K562 (cell line): Measurements from ENCODE around the gene SPDYA. TPM values are rescaled to one million over a fixed set of nuclear protein-coding genes. Genes with fewer than 3 reads are reported as not detected.
A peak's percentile ranks its signal among the peaks of the same experiment; 100 is the strongest.

Experiments
- ATAC-seq: fragments of 200-7000 bp; cut with Tn5 transposase; 3 replicates; pipeline ENCODE4 v1.9.1; 2020; ENCODE audit warnings: moderate library complexity
- Bru-seq: library from RNA; stranded (reverse); fragments of 400-500 nt; gene quantifications from one replicate; lab custom pipeline; 2021; lab: Mats Ljungman, UMichigan
- BruChase-seq, 2 experiments: library from RNA; stranded (reverse); fragments of 400-500 nt; gene quantifications; one replicate each; lab custom pipeline; 2021; lab: Mats Ljungman, UMichigan
- BruUV-seq: library from RNA; stranded (reverse); fragments of 400-500 nt; replicated peaks from 2 replicates; lab custom pipeline; 2021; lab: Mats Ljungman, UMichigan
- CTCF ChIA-PET: fragments of 300-600 bp; formaldehyde crosslinking; extraction: SDS; loops from one replicate; lab custom pipeline; 2021; ENCODE audit warnings: low intra/inter-chr PET ratio; lab: Yijun Ruan, JAX
- POLR2A ChIA-PET: fragments of 300-600, 350-650 bp; sonication (Branson Sonifier 250); formaldehyde crosslinking; extraction: SDS; loops from one replicate; lab custom pipeline; 2021; ENCODE audit warnings: antibody characterized with exemption, inconsistent platforms; lab: Yijun Ruan, JAX
- DNase-seq, 4 experiments: peaks; one replicate each; pipeline versions ENCODE4 v3.0.0 to v3.0.0-alpha.2; 2011 to 2018; ENCODE audit warnings: low spot score in 3 of 4, mixed read lengths in 3 of 4; ENCODE audit errors: extremely low read depth in 1 of 4
- FAIRE-seq: peaks from 2 replicates; lab custom pipeline; 2011; peaks lifted over from hg19 to GRCh38; lab: Jason Lieb, UNC
- H2AFZ ChIP-seq: 2 replicates; pipeline ENCODE4 v1.6.0; 2011; ENCODE audit warnings: low read depth, low read length, control low read depth, inconsistent platforms
- H3K27ac ChIP-seq: fragments of 200-600 bp; 3 replicates; pipeline ENCODE4 v1.8.0; 2011; ENCODE audit warnings: low read depth, mild to moderate bottlenecking, control low read depth, inconsistent platforms, low read length, moderate library complexity, mixed read lengths; ENCODE audit errors: extremely low read depth
- H3K27me3 ChIP-seq, 2 experiments: fragments of 300-600 bp in 1 of 2; 2 replicates in 1 of 2; 3 replicates in 1 of 2; pipeline versions ENCODE4 v1.6.0 to v1.8.0; 2011; ENCODE audit warnings: inconsistent platforms in 2 of 2, low read length in 2 of 2, mild to moderate bottlenecking in 1 of 2, mixed read lengths in 1 of 2, moderate library complexity in 1 of 2; ENCODE audit not compliant: control insufficient read depth in 2 of 2, insufficient read depth in 2 of 2
- H3K36me3 ChIP-seq: fragments of 300-600 bp; 3 replicates; pipeline ENCODE4 v1.8.0; 2011; ENCODE audit warnings: mild to moderate bottlenecking, low read length, inconsistent platforms; ENCODE audit not compliant: control insufficient read depth, insufficient read depth
- H3K4me1 ChIP-seq, 2 experiments: fragments of 200-600 bp in 1 of 2; replicated peaks in 1 of 2; 2 replicates in 1 of 2; 3 replicates in 1 of 2; pipeline versions ENCODE4 v1.5.1 to v1.8.0; 2011; ENCODE audit warnings: inconsistent platforms in 2 of 2, low read length in 2 of 2, mild to moderate bottlenecking in 1 of 2, mixed read lengths in 1 of 2, moderate library complexity in 1 of 2; ENCODE audit not compliant: control insufficient read depth in 2 of 2, insufficient read depth in 2 of 2
- H3K4me2 ChIP-seq: 2 replicates; pipeline ENCODE4 v1.6.1; 2011; ENCODE audit warnings: low read length, control low read depth, inconsistent platforms, mixed read lengths; ENCODE audit not compliant: insufficient read depth
- H3K4me3 ChIP-seq: fragments of 200-600 bp; sonication (generic), shearing (Covaris generic); 2 replicates; pipeline ENCODE4 v1.5.1; 2016; ENCODE audit warnings: control low read depth, inconsistent platforms
- H3K79me2 ChIP-seq: fragments of 200-600 bp; 3 replicates; pipeline ENCODE4 v1.8.0; 2011; ENCODE audit warnings: low read length, inconsistent platforms; ENCODE audit not compliant: control insufficient read depth, insufficient read depth
- H3K9ac ChIP-seq, 2 experiments: 2 replicates each; pipeline versions ENCODE4 v1.6.0 to v1.6.1; 2011; ENCODE audit warnings: low read depth in 2 of 2, low read length in 2 of 2, control low read depth in 1 of 2, inconsistent platforms in 1 of 2, mild to moderate bottlenecking in 1 of 2, mixed read lengths in 1 of 2; ENCODE audit not compliant: insufficient read depth in 1 of 2
- H3K9me1 ChIP-seq: one replicate; pipeline ENCODE4 v1.6.0; 2011; ENCODE audit warnings: inconsistent platforms, mild to moderate bottlenecking, low read length, moderate library complexity; ENCODE audit not compliant: control insufficient read depth, insufficient read depth
- H3K9me3 ChIP-seq: replicated peaks from 2 replicates; pipeline ENCODE4 v1.5.1; 2011; ENCODE audit warnings: low read depth, low read length, inconsistent platforms; ENCODE audit not compliant: control insufficient read depth, insufficient read depth
- H4K20me1 ChIP-seq: replicated peaks from 2 replicates; pipeline ENCODE4 v1.6.1; 2011; ENCODE audit warnings: low read length, inconsistent platforms, mixed read lengths; ENCODE audit not compliant: control insufficient read depth, insufficient read depth
- BRF1 ChIP-seq: IDR thresholded peaks from 3 replicates; pipeline ENCODE4 v1.6.1; 2011; ENCODE audit warnings: borderline replicate concordance, mild to moderate bottlenecking; ENCODE audit not compliant: insufficient read length; ENCODE audit errors: extremely low read depth
- CHD1 ChIP-seq: fragments of 200-600 bp; sonication (generic); IDR thresholded peaks from one replicate; pipeline ENCODE4 v1.6.1; 2012; ENCODE audit warnings: mild to moderate bottlenecking, moderate library complexity, low read length, inconsistent platforms
- FOXJ2 ChIP-seq: fragments of 200-800 bp; sonication (Bioruptor generic); IDR thresholded peaks from 2 replicates; pipeline ENCODE4 v1.6.1; 2016; ENCODE audit warnings: missing genetic modification characterization, missing compliant biosample characterization
- POLR2G ChIP-seq: fragments of 200-400 bp; formaldehyde crosslinking; IDR thresholded peaks from 2 replicates; pipeline ENCODE4 v1.6.1; 2017; ENCODE audit warnings: low read depth, mild to moderate bottlenecking, antibody characterized with exemption, low read length, moderate library complexity
- WGBS: fragments of 100-300 bp; shearing (Covaris generic); methylation state at CpG from one replicate; pipeline ENCODE4 v1.1.6; 2016; ENCODE audit warnings: low coverage, mixed read lengths; ENCODE audit not compliant: insufficient coverage; ENCODE audit errors: missing lambda C conversion rate; 5-methylcytosine and 5-hydroxymethylcytosine counted together
- in situ Hi-C: fragments of 300-500 bp; cut with MboI; formaldehyde crosslinking; loops from 4 replicates; pipeline ENCODE4 v1.15.0; 2018; ENCODE audit warnings: inconsistent platforms, mixed read lengths
- intact Hi-C: fragments of 100-400 bp; cut with micrococcal nuclease; formaldehyde crosslinking; loops from 2 replicates; pipeline ENCODE4 v1.14.2; 2022
- long read RNA-seq, 3 experiments: library from polyadenylated mRNA in 2 of 3; library from RNA in 1 of 3; unstranded in 2 of 3; stranded (forward) in 1 of 3; transcript quantifications; one replicate each; pipeline ENCODE4 v2.0.0, GENCODE V29; 2019 to 2022
- polyA minus RNA-seq, 3 experiments: library from RNA; depleted of rRNA, polyadenylated mRNA; stranded (reverse); fragments of >200 nt; gene quantifications; 2 replicates each; pipeline ENCODE4 v1.2.3, GENCODE V29; 2011
- polyA plus RNA-seq, 8 experiments: library from polyadenylated mRNA; depleted of rRNA in 4 of 8; stranded (reverse) in 5 of 8; unstranded in 3 of 8; fragments of >200 nt; fragmentation: Nextera tagmentation in 2 of 8; fragmentation: Illumina TruSeq in 1 of 8; extraction: Ambion mirVana in 2 of 8; extraction: Trizol in 1 of 8; gene quantifications; 2 replicates each; pipeline versions ENCODE4 v1.2.1 to v1.2.3, GENCODE V29; 2011 to 2014; ENCODE audit warnings: inconsistent platforms in 1 of 8, missing spikeins in 1 of 8
- total RNA-seq, 7 experiments: library from RNA; depleted of rRNA in 6 of 7; stranded (reverse); fragments of >200 nt in 6 of 7; fragmentation: Illumina TruSeq in 2 of 7; extraction: Trizol in 2 of 7; gene quantifications; 2 replicates each; pipeline versions ENCODE4 v1.2.1 to v1.2.3, GENCODE V29; 2011 to 2021; ENCODE audit warnings: low replicate concordance in 1 of 7
- TF ChIP-seq, protein P1 (sequence below): IDR thresholded peaks from 2 replicates; pipeline ENCODE4 v1.6.1; 2011; ENCODE audit warnings: borderline replicate concordance, low read depth, mild to moderate bottlenecking, moderate library complexity, low read length; ENCODE audit not compliant: insufficient read depth, poor library complexity, severe bottlenecking
- TF ChIP-seq, protein P2 (sequence below): sonication (generic); formaldehyde crosslinking; IDR thresholded peaks from 2 replicates; pipeline ENCODE4 v1.8.1; 2023; ENCODE audit warnings: mild to moderate bottlenecking, missing genetic modification reagents

The SPDYA gene
- total RNA-seq (2011; cell fraction: chromatin; rRNA removed; ENCODE audit: low replicate concordance) = 0.74 and 4.7 TPM in 2 replicates
- total RNA-seq (2011; cell fraction: nucleolus; rRNA removed) = not detected in 2 replicates
- total RNA-seq (2011; cell fraction: nucleoplasm; rRNA removed) = 1.2 and 1.7 TPM in 2 replicates
- 0.05 and 0.37 TPM in 2 replicates for total RNA-seq (2014; rRNA removed)
- total RNA-seq (2014; rRNA removed; fragmentation: Illumina TruSeq; extraction: Trizol) = 0.22 and 0.44 TPM in 2 replicates
- total RNA-seq (2015; rRNA removed; fragmentation: Illumina TruSeq; extraction: Trizol) = 0.41 and 0.43 TPM in 2 replicates
- 0.16 and 0.27 TPM in 2 replicates for total RNA-seq (2021)
- 0.07 and 0.09 TPM in 2 replicates for polyA plus RNA-seq (2011; rRNA removed)
- not detected in 2 replicates for polyA plus RNA-seq (2011; cell fraction: cytosol; rRNA removed)
- 0.18 TPM in 1 of 2 replicates, not detected in the other for polyA plus RNA-seq (2011; cell fraction: nucleus; rRNA removed)
- 0.26 and 0.32 TPM in 2 replicates for polyA plus RNA-seq (2012)
- 0.10 TPM in 1 of 2 replicates, not detected in the other for polyA plus RNA-seq (2014; fragmentation: Illumina TruSeq; extraction: Trizol)
- polyA plus RNA-seq (2014; fragmentation: Nextera tagmentation; extraction: Ambion mirVana) = 1 to 10 TPM in 1 of 2 experiments, under 1 TPM in 1; 0.62 to 1.6 TPM
- 0.17 TPM in 1 of 2 replicates, not detected in the other for polyA plus RNA-seq (2014; rRNA removed)
- 0.74 and 1.0 TPM in 2 replicates for polyA minus RNA-seq (2011; rRNA and poly(A)+ RNA removed)
- not detected in 2 replicates for polyA minus RNA-seq (2011; cell fraction: cytosol; rRNA and poly(A)+ RNA removed)
- 0.54 and 1.00 TPM in 2 replicates for polyA minus RNA-seq (2011; cell fraction: nucleus; rRNA and poly(A)+ RNA removed)
- percentile 33 among the genes with signal in this experiment for Bru-seq, nascent RNA
- percentile 55 among the genes with signal in this experiment for BruChase-seq, experiment 1, labeled RNA remaining after a 2-hour chase
- BruChase-seq, experiment 2, labeled RNA remaining after a 6-hour chase = percentile 53 among the genes with signal in this experiment
- long read RNA-seq, experiment 1, partial matches to known transcripts = 0 of 18 reads
- long read RNA-seq, experiment 1, other reads (novel, unspliced or antisense) = 18 of 18 reads
- long read RNA-seq, experiment 2, partial matches to known transcripts = 0 of 37 reads
- long read RNA-seq, experiment 2, other reads (novel, unspliced or antisense) = 37 of 37 reads
- long read RNA-seq, experiment 3, partial matches to known transcripts = 0 of 52 reads
- long read RNA-seq, experiment 3, other reads (novel, unspliced or antisense) = 52 of 52 reads

DNA sequence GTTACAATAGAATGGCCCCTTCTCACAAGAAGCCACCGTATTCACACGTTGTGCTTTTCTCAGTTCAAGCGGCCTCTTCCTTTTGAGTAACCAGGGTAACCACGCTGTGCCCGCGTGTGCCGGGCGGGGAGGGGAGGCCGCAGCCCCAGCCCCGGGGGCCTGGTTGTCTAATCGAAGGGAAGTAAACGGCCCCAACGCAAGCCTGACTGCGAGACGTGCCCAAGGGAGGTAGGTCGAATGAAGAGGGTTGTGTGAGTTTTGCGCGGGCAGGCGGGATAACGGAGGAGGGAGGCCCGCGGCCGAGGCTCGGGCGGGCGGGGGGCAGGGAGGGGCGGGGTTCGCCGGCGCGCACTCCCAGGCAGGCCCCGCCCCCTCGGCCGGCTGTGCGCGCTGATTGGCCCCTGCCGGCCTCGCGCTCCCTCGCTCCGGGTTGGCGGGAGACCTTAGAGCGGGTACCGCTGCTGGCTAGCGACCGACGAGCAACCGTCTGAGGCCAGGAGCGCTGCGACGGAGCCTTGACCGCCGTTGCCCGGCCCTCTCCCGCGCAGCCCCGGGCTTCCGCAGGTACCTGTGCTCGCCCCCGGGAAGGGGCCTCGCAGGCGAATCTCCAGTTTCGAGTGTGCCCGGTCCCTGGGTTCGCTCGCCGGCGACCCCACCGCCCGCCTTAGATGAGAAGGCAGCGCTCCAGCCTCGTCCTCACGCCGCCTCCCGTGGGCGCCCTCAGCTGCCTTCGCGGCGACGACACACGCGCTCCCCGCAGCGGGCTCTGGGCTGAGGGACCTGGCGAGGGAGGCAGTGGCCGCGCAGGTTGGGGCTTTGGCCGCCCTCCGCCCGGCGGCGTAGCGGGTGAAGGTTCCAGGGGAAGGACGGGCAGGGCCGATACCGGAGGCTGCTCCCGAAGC is at the start of gene SPDYA:
SPDYA (plus strand) TSS at position 451 of the 902 bp plus-strand sequence. CDS start 5,181 bp downstream, outside the sequence.
- H3K27ac ChIP-seq = no peak within 1 kb of the TSS
- in situ Hi-C loops = no loop called here
- H3K9me3 ChIP-seq = no peaks in the 10 kb centered on the region
- FAIRE-seq (no peak), ATAC-seq (no peak), DNase-seq (no peak)
- TF ChIP-seq POLR2G = 0 out of 2 replicates have a peak, but pooled peaks have one; percentile 46
- TF ChIP-seq CHD1 = no peak
- no peak for TF ChIP-seq BRF1
- TF ChIP-seq, protein P1, sequence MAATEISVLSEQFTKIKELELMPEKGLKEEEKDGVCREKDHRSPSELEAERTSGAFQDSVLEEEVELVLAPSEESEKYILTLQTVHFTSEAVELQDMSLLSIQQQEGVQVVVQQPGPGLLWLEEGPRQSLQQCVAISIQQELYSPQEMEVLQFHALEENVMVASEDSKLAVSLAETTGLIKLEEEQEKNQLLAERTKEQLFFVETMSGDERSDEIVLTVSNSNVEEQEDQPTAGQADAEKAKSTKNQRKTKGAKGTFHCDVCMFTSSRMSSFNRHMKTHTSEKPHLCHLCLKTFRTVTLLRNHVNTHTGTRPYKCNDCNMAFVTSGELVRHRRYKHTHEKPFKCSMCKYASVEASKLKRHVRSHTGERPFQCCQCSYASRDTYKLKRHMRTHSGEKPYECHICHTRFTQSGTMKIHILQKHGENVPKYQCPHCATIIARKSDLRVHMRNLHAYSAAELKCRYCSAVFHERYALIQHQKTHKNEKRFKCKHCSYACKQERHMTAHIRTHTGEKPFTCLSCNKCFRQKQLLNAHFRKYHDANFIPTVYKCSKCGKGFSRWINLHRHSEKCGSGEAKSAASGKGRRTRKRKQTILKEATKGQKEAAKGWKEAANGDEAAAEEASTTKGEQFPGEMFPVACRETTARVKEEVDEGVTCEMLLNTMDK = no peak
- no peak for TF ChIP-seq FOXJ2 (tag)
- TF ChIP-seq, protein P2, sequence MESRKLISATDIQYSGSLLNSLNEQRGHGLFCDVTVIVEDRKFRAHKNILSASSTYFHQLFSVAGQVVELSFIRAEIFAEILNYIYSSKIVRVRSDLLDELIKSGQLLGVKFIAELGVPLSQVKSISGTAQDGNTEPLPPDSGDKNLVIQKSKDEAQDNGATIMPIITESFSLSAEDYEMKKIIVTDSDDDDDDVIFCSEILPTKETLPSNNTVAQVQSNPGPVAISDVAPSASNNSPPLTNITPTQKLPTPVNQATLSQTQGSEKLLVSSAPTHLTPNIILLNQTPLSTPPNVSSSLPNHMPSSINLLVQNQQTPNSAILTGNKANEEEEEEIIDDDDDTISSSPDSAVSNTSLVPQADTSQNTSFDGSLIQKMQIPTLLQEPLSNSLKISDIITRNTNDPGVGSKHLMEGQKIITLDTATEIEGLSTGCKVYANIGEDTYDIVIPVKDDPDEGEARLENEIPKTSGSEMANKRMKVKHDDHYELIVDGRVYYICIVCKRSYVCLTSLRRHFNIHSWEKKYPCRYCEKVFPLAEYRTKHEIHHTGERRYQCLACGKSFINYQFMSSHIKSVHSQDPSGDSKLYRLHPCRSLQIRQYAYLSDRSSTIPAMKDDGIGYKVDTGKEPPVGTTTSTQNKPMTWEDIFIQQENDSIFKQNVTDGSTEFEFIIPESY (CRISPR knock-in tag) = peak; percentile 92
- H3K9me1 ChIP-seq = no peaks in the 10 kb centered on the region
- CTCF ChIA-PET = no interaction called here
- POLR2A ChIA-PET = interaction anchor here (1.2 kb wide), 1 partner anchor 10 kb away, joined by 3 read pairs; no protein-coding TSS in a partner anchor
- 97% methylated on average over 10 of the region's 97 CpGs for WGBS
- no peak within 1 kb of the TSS for H3K4me3 ChIP-seq
- H3K9ac ChIP-seq = no peak within 1 kb of the TSS
- H4K20me1 ChIP-seq = no peaks in the 10 kb centered on the region
- intact Hi-C loops = no loop called here
- H2AFZ ChIP-seq = no peak within 1 kb of the TSS
- no peaks in the 10 kb centered on the region for H3K79me2 ChIP-seq
- H3K4me1 ChIP-seq = no peaks in the 10 kb centered on the region; a peak in 1 of 5 replicates
- BruUV-seq = no TSS peak
- H3K36me3 ChIP-seq = no peaks in the 10 kb centered on the region
- H3K4me2 ChIP-seq = no peak within 1 kb of the TSS
- no peaks in the 10 kb centered on the region for H3K27me3 ChIP-seq
